Stimulated activated CD8-positive, alpha-beta memory T cell treated with anti-CD3 and anti-CD28 coated beads, Interleukin-2, amount 100 ng/mL, for 1 hour (primary cell): ENCODE measurements around the gene SMIM32.

ENCODE experiments used
- DNase-seq, 2 donors: peaks; one replicate each; pipeline ENCODE4 v3.0.0-alpha.2; 2020; ENCODE audit warnings: low read depth in 2 of 2

The SMIM32 gene

DNA sequence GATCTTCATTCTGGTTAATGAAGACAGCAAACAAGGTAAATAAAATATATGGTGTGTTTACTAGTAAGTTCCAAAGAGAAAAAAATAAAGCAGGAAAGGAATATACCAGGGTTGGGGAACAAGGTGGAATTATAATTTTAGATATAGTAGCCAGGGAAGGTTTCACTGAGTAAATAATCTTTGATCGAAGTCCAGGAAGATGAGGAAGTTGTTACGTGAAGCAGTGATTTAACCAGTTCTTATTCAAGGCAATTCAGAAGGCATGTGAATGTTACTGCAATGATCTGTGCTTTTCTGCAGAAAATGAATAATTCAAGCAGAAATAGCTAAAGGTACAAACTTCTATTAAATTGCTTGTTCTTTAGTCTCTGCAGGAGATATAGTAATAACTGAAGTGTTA is 6.2 kb downstream of the SMIM32 start:
- DNase-seq: no peak

- no peak for DNase-seq
Observed at GRCh38 chr5:136185974-136186665, 6.8 kb downstream of the SMIM32 start.

GRCh38 chr5:136182618-136183017 is 10.3 kb downstream of the SMIM32 start:
- DNase-seq: no peak

DNA sequence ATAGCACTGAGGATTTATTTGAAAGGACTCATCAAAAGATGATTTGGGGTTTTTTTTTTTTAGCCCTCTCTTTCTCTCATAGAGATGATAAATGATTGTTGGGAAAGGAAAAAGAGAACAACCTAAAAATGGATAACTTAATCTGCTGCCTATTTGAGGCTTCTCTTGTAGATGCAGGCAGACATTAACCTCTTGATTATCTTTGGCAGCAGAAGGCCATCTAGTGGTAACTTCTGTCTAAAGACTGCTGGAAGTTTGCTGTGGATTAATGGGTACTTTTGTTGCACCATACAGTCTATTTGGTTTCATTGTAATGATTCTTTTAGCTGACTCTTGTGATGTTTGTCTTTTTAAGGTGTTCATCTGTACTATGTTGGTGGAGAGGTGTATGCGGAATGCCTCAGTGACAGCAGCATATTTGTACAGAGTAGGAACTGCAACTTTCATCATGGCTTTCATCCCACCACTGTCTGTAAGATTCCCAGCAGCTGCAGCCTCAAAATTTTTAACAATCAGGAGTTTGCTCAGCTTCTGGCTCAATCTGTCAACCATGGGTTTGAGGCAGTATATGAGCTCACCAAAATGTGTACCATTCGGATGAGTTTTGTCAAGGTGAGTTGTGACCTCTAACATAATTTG is 18.8 kb downstream of the SMIM32 start:
- no peak for DNase-seq

GRCh38 chr5:136169218-136169617 is 23.7 kb downstream of the SMIM32 start:
- no peak for DNase-seq

DNA sequence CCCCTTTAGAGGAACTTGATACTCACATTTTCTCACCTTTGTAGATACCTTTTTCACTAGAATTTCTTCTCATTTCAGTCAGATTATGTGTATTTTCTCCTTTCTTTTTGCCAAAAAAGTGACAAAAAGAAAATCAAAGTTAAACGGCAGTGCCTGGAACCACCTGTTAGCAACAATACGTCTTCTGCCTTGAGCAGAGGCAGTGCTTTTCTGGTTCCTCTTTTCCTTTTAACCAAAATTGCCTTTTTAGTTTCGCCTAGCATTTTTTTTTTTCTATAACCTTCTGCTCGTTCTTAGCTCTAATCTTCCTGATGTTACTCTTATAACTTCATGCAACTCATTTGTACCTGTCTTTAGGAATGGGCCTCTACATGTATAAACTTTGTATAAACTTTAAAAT is 26.1 kb downstream of the SMIM32 start:
- DNase-seq: no peak

DNA sequence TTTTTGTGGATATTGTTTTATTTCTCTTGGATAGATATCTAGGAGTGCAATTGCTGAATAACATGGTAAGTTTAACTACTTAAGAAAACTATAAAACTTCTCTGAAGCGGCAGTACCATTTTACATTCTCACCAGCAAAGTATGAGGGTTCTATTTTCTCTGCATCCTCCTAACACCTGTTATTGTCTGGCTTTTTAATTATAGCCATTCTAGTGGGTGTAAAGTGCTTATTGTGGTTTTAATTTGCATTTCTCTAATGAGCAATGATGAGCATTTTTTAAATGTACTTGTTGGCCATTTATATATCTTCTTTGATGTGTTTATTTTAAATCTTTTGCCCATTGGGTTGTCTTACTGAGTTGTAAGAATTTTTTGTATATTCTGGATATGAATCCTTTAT is 28.7 kb downstream of the SMIM32 start:
- DNase-seq: no peak

GRCh38 chr5:136162008-136162407 is 31.0 kb downstream of the SMIM32 start:
- DNase-seq: no peak

DNA sequence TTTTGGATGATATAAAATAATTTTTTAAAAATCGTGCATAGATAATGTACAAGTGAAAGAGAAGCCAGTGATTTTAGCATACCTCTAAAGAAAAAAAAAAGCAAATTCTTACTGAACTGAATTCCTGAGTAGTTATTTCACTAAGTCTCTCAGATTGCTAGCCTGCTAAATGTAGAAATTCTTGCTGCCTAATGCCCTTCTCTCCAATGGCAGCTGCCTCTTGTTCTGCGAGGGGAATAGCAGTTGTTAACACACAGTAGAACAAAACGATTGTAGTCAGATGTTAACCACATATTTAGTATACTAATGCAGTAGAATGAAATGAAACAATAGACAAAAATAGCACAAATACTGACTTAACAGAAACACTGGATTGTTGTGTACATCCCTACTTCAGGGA is 33.5 kb downstream of the SMIM32 start:
- DNase-seq: no peak

GRCh38 chr5:136157514-136157913 is 35.4 kb downstream of the SMIM32 start:
- DNase-seq: no peak

DNA sequence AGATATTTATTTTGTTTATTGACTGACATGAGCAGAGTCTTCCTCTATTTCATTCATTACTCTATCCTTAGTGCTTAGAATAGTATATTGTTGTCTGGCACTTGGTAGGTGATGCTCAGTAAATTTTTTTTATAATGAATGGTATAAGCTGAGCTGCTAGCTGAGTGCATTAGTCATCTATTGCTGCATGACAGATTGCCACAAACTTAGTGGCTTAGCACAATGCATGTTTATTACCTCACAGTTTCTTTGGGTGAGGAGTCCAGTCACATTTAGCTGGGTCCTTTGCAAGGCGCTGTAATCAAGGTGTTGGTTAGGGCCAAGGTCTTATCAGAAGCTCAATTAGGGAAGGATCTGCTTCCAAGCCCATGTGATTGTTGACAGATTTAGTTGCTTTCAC is 37.2 kb downstream of the SMIM32 start:
- no peak for DNase-seq

DNA sequence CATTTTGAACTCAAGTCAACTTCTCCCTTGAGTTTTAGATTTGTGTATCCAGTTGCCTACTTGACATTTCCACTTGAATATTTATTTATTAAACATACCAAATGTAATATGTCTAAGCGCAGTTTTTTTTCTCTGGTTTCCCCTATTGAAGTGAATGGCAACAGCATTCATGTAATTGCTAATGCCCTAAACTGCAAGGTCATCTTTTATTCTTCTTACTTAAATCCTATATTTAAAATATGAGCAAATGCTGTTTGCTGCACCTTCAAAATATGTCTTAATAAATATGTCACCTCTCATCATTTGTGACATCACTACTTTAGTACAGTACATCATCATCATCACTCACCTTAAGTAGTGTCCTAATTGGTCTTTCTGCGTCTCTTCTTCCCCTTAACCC is 37.9 kb downstream of the SMIM32 start:
- no peak for DNase-seq

GRCh38 chr5:136153581-136154236 is 39.3 kb downstream of the SMIM32 start:
- no peak for DNase-seq

DNA sequence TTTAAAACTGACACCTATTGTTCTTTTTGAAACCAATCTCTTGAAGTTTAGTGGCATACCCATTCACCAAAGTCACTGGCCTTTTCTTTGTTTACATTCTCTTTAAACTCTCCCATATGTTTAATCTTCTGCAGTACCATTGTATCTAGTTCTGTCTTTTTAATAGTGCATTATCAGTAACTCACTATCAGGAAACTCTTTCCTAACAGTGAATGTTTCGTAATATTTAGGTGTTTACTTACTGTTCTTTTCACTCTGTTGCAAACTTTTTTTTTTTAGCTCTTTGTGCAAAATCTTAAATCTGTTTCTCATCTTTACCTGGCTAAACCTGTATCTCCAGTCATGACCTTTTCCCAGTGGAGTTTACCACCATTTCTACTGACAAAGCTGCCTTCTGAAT is 43.1 kb downstream of the SMIM32 start:
- DNase-seq: no peak

DNA sequence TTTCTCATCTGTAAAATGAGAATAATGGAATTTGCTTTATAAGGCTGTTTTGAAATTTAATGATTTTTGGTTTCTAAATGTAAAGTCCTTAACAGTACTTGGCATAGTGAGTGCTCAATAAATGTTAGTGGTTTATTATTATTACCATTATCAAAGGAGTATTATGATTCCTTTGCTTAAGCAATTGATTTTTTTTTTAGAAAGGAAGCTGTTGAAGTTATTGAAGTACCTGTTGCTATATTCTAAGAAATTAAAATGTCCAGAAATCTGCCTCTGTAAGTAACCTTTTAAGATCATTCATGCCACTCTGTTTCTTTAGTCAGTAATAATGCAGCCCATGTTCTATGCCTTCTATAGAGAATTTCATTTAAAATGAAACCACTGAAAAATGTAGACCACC is 45.3 kb downstream of the SMIM32 start:
- DNase-seq: no peak

DNA sequence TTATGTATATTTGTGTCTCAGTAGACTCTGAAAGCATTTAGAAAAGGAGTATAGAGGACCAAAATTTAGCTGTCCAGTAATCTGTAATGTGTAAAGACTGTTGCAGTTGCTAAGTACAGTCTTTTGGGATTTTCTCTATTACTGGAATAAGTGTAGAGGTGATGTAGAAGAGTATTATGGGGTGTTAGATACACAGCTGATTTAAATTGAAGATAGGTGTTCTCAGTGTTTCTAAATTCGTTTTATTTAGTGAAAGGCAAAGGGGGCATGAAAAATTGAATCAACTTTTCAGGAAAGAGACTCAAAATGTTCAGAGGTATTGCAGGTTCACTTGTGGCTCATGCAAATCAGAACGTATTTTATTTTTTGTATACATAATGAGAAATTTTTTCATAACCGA is 46.8 kb downstream of the SMIM32 start:
- no peak for DNase-seq

DNA sequence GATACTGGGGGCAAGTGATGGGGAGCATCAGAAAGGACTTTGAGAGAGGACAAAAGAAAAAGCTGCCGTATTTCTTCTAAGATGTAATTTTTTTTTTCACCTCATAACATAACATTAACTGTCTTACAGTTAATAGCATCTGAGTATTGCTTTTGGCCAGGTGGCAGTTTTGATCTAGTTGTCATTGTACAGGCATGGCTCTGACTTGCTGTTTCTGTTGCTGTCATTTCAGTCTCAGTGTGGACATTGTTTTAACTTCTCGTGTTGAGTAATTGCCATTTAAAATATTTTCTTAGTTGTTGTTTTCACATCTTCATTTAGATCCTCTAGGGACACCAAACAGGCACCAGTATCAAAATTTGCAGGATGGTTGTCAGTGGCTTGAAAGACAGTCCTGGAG is 47.9 kb downstream of the SMIM32 start:
- no peak for DNase-seq

DNA sequence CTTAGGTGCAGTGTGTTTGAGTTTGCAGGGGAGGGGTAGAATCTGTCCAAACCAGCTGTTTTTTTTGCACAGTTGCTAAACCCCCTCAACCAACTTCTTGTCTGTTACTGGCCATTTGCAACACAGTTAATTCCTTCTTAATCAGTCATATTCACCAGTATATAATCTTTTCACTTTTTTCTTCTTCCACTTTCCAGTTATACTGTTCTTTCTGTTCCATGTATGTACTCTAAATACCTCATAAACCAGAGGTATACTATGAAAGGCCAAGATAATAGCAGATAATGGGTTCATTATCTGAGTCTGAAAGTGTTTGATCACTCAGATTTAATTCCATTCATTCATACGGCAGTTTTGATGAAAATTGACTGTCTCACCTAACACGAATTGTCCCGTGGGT is 49.2 kb downstream of the SMIM32 start:
- no peak for DNase-seq

GRCh38 chr5:136143312-136143711 is 49.6 kb downstream of the SMIM32 start:
- no peak for DNase-seq

GRCh38 chr5:136141561-136141960 is 51.4 kb downstream of the SMIM32 start:
- DNase-seq: no peak
